ENCODE data around the gene IMPDH2.

IMPDH2 gene

GRCh38 chr3:49028673-49029562 is at the start of gene IMPDH2:
Gene IMPDH2, minus strand, starts transcription at chr3:49029398. Its CDS starts 48 bp downstream, at chr3:49029350.
- DNase-seq = peak; percentile 92

GRCh38 chr3:49076646-49077045 is 47.4 kb upstream of the IMPDH2 start:
- no peak for DNase-seq

GRCh38 chr3:49076116-49076515 is 46.9 kb upstream of the IMPDH2 start:
- DNase-seq = no peak

- no peak for DNase-seq
These were observed 28.8 kb upstream of the IMPDH2 start for GRCh38 chr3:49058011-49058410.

- DNase-seq = no peak
These were observed 28.1 kb upstream of the IMPDH2 start for GRCh38 chr3:49057268-49057667.

GRCh38 chr3:49054344-49054862 is 25.2 kb upstream of the IMPDH2 start:
- DNase-seq = no peak

GRCh38 chr3:49053543-49053942 is 24.3 kb upstream of the IMPDH2 start:
- DNase-seq = no peak

GRCh38 chr3:49035281-49035680 is 6.1 kb upstream of the IMPDH2 start:
- no peak for DNase-seq

- DNase-seq = no peak
These were observed 5.5 kb upstream of the IMPDH2 start for GRCh38 chr3:49034650-49035049.

GRCh38 chr3:49032646-49033304 is 3.6 kb upstream of the IMPDH2 start:
- no peak for DNase-seq

- DNase-seq = no peak
These were observed 1.1 kb upstream of the IMPDH2 start for GRCh38 chr3:49030321-49030720.

- no peak for DNase-seq
These were observed 326 bp upstream of the IMPDH2 start for GRCh38 chr3:49029563-49029884.

GRCh38 chr3:49028298-49028672 is 913 bp downstream of the IMPDH2 start:
- no peak for DNase-seq

GRCh38 chr3:49027634-49028033 is 1.6 kb downstream of the IMPDH2 start:
- no peak for DNase-seq

- no peak for DNase-seq
These were observed 2.7 kb downstream of the IMPDH2 start for GRCh38 chr3:49026536-49026935.

GRCh38 chr3:49025793-49026520 is 3.2 kb downstream of the IMPDH2 start:
- DNase-seq = no peak

GRCh38 chr3:49025005-49025792 is 4.0 kb downstream of the IMPDH2 start:
- no peak for DNase-seq

GRCh38 chr3:49024449-49024848 is 4.7 kb downstream of the IMPDH2 start:
- no peak for DNase-seq

- DNase-seq = no peak
These were observed 5.4 kb downstream of the IMPDH2 start for GRCh38 chr3:49023775-49024174.

GRCh38 chr3:49022688-49023171 is 6.5 kb downstream of the IMPDH2 start:
- DNase-seq = no peak

- peak; percentile 93 for DNase-seq
These were observed 7.1 kb downstream of the IMPDH2 start, which contains the start of gene NDUFAF3 for GRCh38 chr3:49021813-49022687. Gene NDUFAF3, plus strand, starts transcription at chr3:49022121. Its CDS starts 24 bp downstream, at chr3:49022145.
